GM19324 (cell line): ENCODE measurements around the gene NAAA.

Experiments used
- ATAC-seq: cut with Tn5 transposase; IDR thresholded peaks from one replicate; pipeline ENCODE4 v1.9.1; 2021; ENCODE audit warnings: mild to moderate bottlenecking, moderate library complexity; ENCODE audit not compliant: unreplicated experiment, low FRiP score

Gene NAAA

DNA sequence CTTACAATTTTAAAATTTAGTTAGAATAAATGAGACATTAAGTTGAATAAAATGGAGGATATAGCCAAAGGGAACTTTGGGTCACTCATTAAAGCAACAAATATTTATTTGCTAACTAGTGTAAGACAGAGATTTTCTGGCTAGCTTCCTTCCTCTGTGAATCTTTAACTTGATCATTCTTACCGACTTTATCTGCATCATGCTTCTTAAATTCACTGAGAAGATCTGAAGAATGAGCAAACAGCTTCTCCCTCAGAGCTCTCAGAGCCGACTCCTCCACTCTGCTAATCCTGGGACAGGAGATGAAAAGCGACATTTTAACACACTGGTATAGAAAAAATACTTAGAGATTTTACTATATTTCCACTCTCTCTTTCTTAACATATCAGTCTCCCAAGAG, 73.7 kb downstream of the NAAA start:
- no peak for ATAC-seq
